T47D (cell line): Measurements from ENCODE around the gene GLIS1.

Experiments used
- DNase-seq, 2 experiments: peaks; one replicate each; pipeline versions ENCODE4 v3.0.0 to v3.0.0-alpha.2; 2011 to 2012; ENCODE audit warnings: low read depth in 1 of 2, low spot score in 1 of 2
- JUND ChIP-seq: IDR thresholded peaks from 2 replicates; pipeline ENCODE4 v1.6.1; 2012; ENCODE audit warnings: low read depth
- in situ Hi-C: cut with HindIII; loops from 2 replicates; pipeline ENCODE4 v1.10.0; 2016; ENCODE audit warnings: low sequenced_read_pairs, low pct_unique_long_range_greater_than_20kb

Gene GLIS1

GRCh38 chr1:53458634-53459033, 280.3 kb downstream of the GLIS1 start:
- TF ChIP-seq JUND = no peak
- DNase-seq = no peak
- in situ Hi-C loops = no loop called here
